ENCODE measurements around the gene FOXP3. TPM values are rescaled to one million over a fixed set of nuclear protein-coding genes. Genes with fewer than 3 reads are reported as not detected.

FOXP3 gene
- total RNA-seq, 4 donors from 2014 or later = 0.22 TPM; not detected in 3

DNA sequence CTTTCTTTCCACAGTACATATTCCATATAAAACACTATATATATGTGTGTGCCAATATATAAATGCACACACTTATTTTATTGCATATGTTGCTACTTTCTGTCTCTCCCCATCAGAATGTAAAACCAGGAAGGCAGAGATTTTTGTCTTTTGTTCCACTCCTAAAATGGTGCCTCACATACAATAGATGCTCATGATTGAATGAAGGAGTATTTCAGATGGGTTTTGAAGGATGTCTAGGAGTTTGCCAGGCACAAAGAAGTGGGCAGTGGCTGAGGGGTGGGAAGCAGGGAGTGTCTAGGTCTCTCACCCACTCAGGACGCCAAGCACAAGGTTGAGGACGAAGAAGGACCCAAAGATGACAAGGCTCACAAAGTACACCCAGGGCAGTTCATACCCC lies 36.8 kb downstream of the FOXP3 start:
- no peak for ATAC-seq
- Histone ChIP-seq H3K4me3 (no peak overlapping the region), H3K27me3 (peaks cover 9% of the 10 kb centered on the region), H3K36me3 (no peaks in the 10 kb centered on the region), H3K27ac (no peak overlapping the region), H3K9me3 (no peaks in the 10 kb centered on the region), H3K4me1 (peaks cover 0 to 6% (median 0%) of the 10 kb centered on the region in 3 donors)
- WGBS, 2 donors (ENCODE audit: low coverage in 1 of 2) = 69% methylated on average over 2 of the region's 2 CpGs; no CpG with 5 or more reads in 1 of the 2 donors
- no peak for TF ChIP-seq POLR2AphosphoS5 (IDR thresholded peaks at IDR 0.05)
- TF ChIP-seq POLR2A (IDR thresholded peaks at IDR 0.05) = no peak
- TF ChIP-seq, protein P1, sequence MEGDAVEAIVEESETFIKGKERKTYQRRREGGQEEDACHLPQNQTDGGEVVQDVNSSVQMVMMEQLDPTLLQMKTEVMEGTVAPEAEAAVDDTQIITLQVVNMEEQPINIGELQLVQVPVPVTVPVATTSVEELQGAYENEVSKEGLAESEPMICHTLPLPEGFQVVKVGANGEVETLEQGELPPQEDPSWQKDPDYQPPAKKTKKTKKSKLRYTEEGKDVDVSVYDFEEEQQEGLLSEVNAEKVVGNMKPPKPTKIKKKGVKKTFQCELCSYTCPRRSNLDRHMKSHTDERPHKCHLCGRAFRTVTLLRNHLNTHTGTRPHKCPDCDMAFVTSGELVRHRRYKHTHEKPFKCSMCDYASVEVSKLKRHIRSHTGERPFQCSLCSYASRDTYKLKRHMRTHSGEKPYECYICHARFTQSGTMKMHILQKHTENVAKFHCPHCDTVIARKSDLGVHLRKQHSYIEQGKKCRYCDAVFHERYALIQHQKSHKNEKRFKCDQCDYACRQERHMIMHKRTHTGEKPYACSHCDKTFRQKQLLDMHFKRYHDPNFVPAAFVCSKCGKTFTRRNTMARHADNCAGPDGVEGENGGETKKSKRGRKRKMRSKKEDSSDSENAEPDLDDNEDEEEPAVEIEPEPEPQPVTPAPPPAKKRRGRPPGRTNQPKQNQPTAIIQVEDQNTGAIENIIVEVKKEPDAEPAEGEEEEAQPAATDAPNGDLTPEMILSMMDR (IDR thresholded peaks at IDR 0.05) = no peak
- TF ChIP-seq EP300 (IDR thresholded peaks at IDR 0.05) = no peak

DNA sequence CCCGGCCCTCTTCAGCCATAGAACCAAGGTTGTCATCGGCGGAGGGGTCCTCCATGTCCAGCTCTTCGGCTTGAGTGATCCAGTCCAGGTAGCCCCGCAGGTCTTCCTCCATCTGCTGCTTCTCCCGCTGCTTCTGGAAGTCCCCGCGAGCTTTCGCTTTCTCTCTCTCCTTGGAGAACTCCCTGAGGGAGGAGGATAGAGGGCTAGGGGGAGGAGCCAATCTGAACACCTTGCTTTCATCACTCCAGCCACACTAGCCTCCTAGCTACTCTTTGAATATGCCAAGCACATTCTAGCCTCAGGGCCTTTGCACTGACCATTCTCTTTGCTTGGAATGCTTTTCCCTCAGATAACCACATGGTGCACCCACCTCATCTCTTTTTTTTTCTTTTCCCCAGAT lies 37.6 kb downstream of the FOXP3 start:
- no peak for ATAC-seq
- TF ChIP-seq POLR2A (IDR thresholded peaks at IDR 0.05) (no peak), POLR2AphosphoS5 (IDR thresholded peaks at IDR 0.05) (no peak), EP300 (IDR thresholded peaks at IDR 0.05) (no peak)
- TF ChIP-seq, protein P1 (IDR thresholded peaks at IDR 0.05) = no peak
- peaks cover 9% of the 10 kb centered on the region for H3K27me3 ChIP-seq
- H3K36me3 ChIP-seq = no peaks in the 10 kb centered on the region
- WGBS, 2 donors (ENCODE audit: low coverage in 1 of 2) = 80 to 97% methylated on average over 1 to 6 of the region's 9 CpGs
- no peak overlapping the region for H3K27ac ChIP-seq
- H3K9me3 ChIP-seq = no peaks in the 10 kb centered on the region
- H3K4me3 ChIP-seq = no peak overlapping the region
- peaks cover 0 to 6% (median 0%) of the 10 kb centered on the region in 3 donors for H3K4me1 ChIP-seq

DNA sequence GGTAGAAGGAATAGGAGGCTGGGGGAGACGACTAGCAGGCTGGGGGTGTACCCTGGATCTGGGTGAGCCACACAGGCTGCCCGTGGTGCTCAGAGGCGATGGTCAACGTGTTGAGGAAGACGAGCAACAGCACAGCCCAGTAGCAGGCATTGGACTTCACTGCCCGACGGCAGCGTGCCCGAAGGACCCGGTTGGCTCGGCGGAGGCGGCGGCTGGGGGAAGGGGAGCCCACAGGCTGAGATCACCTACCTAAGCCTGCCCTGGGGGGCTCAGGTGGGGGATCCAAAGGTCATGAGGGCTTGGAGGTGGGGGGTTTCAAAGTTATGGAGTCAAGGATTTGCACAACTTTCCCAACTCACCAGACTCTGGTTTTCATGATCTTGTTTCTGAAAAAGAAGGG lies 38.7 kb downstream of the FOXP3 start:
- H3K4me3 ChIP-seq = no peak overlapping the region
- no peaks in the 10 kb centered on the region for H3K36me3 ChIP-seq
- TF ChIP-seq POLR2A (IDR thresholded peaks at IDR 0.05) = no peak
- TF ChIP-seq, protein P1 (IDR thresholded peaks at IDR 0.05) = no peak
- TF ChIP-seq POLR2AphosphoS5 (IDR thresholded peaks at IDR 0.05) = no peak
- no peak for TF ChIP-seq EP300 (IDR thresholded peaks at IDR 0.05)
- peaks cover 0 to 6% (median 0%) of the 10 kb centered on the region in 3 donors for H3K4me1 ChIP-seq
- H3K9me3 ChIP-seq = no peaks in the 10 kb centered on the region
- 95% methylated on average over 3 of the region's 14 CpGs; no CpG with 5 or more reads in 1 of the 2 donors for WGBS, 2 donors (ENCODE audit: low coverage in 1 of 2)
- no peak for ATAC-seq
- no peak overlapping the region for H3K27ac ChIP-seq
- H3K27me3 ChIP-seq = peaks cover 9% of the 10 kb centered on the region

DNA sequence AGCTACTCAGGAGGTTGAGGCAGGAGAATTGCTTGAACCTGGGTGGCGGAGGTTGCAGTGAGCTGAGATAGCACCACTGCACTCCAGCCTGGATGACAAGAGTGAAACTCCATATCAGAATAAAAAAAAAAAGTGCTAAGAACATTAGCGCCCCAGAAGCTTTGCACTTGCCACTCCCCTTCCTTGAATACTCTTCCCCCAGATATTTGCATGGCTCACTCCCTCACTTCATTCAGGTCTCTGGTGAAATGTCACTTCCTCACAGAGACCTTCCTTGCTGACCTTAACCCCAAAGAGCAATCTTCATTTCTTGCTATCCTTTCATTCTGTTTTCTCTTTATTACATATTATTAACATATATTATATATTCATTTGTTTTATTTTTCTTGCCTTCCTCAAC lies 42.6 kb downstream of the FOXP3 start:
- Histone ChIP-seq H3K27me3 (no peaks in the 10 kb centered on the region), H3K4me3 (no peak overlapping the region), H3K4me1 (no peaks in the 10 kb centered on the region), H3K27ac (no peak overlapping the region), H3K9me3 (no peaks in the 10 kb centered on the region), H3K36me3 (no peaks in the 10 kb centered on the region)
- TF ChIP-seq EP300 (IDR thresholded peaks at IDR 0.05) (no peak), POLR2AphosphoS5 (IDR thresholded peaks at IDR 0.05) (no peak), POLR2A (IDR thresholded peaks at IDR 0.05) (no peak)
- TF ChIP-seq, protein P1 (IDR thresholded peaks at IDR 0.05) = no peak
- no peak for ATAC-seq
- WGBS, 2 donors (ENCODE audit: low coverage in 1 of 2) = 60 to 72% methylated on average over 1 to 2 of the region's 2 CpGs

DNA sequence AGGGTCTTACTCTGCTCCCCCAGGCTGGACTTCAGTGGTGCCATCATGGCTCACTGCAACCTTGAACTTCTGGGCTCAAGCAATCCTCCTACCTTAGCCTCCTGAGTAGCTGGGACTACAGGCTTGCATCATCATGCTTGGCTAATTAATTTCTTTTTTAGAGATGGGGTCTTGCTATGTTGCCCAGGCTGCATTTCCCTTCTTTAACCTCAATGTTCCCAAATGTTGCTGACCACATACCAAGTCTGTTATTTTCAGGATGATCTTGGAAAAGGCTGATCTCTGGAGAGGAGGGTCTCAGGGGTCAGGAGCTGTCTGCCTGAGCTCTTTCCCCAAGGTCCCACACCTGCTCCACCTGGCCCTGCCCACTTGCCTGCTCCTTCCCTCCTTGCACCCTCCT lies 44.4 kb downstream of the FOXP3 start:
- no peak for ATAC-seq
- H3K27me3 ChIP-seq = no peaks in the 10 kb centered on the region
- no peaks in the 10 kb centered on the region for H3K9me3 ChIP-seq
- H3K4me3 ChIP-seq = no peak overlapping the region
- H3K36me3 ChIP-seq = no peaks in the 10 kb centered on the region
- TF ChIP-seq, protein P1 (IDR thresholded peaks at IDR 0.05) = no peak
- no peak for TF ChIP-seq POLR2AphosphoS5 (IDR thresholded peaks at IDR 0.05)
- no peak for TF ChIP-seq POLR2A (IDR thresholded peaks at IDR 0.05)
- H3K27ac ChIP-seq = no peak overlapping the region
- H3K4me1 ChIP-seq = no peaks in the 10 kb centered on the region
